K562 (cell line): Measurements from ENCODE around the gene ADGRL3. TPM values are rescaled to one million over a fixed set of nuclear protein-coding genes. Genes with fewer than 3 reads are reported as not detected.

Experiments
- ATAC-seq: fragments of 200-7000 bp; cut with Tn5 transposase; 3 replicates; pipeline ENCODE4 v1.9.1; 2020; ENCODE audit warnings: moderate library complexity
- BruUV-seq: library from RNA; stranded (reverse); fragments of 400-500 nt; replicated peaks from 2 replicates; lab custom pipeline; 2021; lab: Mats Ljungman, UMichigan
- CTCF ChIA-PET: fragments of 300-600 bp; formaldehyde crosslinking; extraction: SDS; loops from one replicate; lab custom pipeline; 2021; ENCODE audit warnings: low intra/inter-chr PET ratio; lab: Yijun Ruan, JAX
- POLR2A ChIA-PET: fragments of 300-600, 350-650 bp; sonication (Branson Sonifier 250); formaldehyde crosslinking; extraction: SDS; loops from one replicate; lab custom pipeline; 2021; ENCODE audit warnings: antibody characterized with exemption, inconsistent platforms; lab: Yijun Ruan, JAX
- DNase-seq, 4 experiments: peaks; one replicate each; pipeline versions ENCODE4 v3.0.0 to v3.0.0-alpha.2; 2011 to 2018; ENCODE audit warnings: low spot score in 3 of 4, mixed read lengths in 3 of 4; ENCODE audit errors: extremely low read depth in 1 of 4
- FAIRE-seq: peaks from 2 replicates; lab custom pipeline; 2011; peaks lifted over from hg19 to GRCh38; lab: Jason Lieb, UNC
- H2AFZ ChIP-seq: 2 replicates; pipeline ENCODE4 v1.6.0; 2011; ENCODE audit warnings: low read depth, low read length, control low read depth, inconsistent platforms
- H3K27ac ChIP-seq: fragments of 200-600 bp; 3 replicates; pipeline ENCODE4 v1.8.0; 2011; ENCODE audit warnings: low read depth, mild to moderate bottlenecking, control low read depth, inconsistent platforms, low read length, moderate library complexity, mixed read lengths; ENCODE audit errors: extremely low read depth
- H3K27me3 ChIP-seq, 2 experiments: fragments of 300-600 bp in 1 of 2; 2 replicates in 1 of 2; 3 replicates in 1 of 2; pipeline versions ENCODE4 v1.6.0 to v1.8.0; 2011; ENCODE audit warnings: inconsistent platforms in 2 of 2, low read length in 2 of 2, mild to moderate bottlenecking in 1 of 2, mixed read lengths in 1 of 2, moderate library complexity in 1 of 2; ENCODE audit not compliant: control insufficient read depth in 2 of 2, insufficient read depth in 2 of 2
- H3K36me3 ChIP-seq: fragments of 300-600 bp; 3 replicates; pipeline ENCODE4 v1.8.0; 2011; ENCODE audit warnings: mild to moderate bottlenecking, low read length, inconsistent platforms; ENCODE audit not compliant: control insufficient read depth, insufficient read depth
- H3K4me1 ChIP-seq, 2 experiments: fragments of 200-600 bp in 1 of 2; replicated peaks in 1 of 2; 2 replicates in 1 of 2; 3 replicates in 1 of 2; pipeline versions ENCODE4 v1.5.1 to v1.8.0; 2011; ENCODE audit warnings: inconsistent platforms in 2 of 2, low read length in 2 of 2, mild to moderate bottlenecking in 1 of 2, mixed read lengths in 1 of 2, moderate library complexity in 1 of 2; ENCODE audit not compliant: control insufficient read depth in 2 of 2, insufficient read depth in 2 of 2
- H3K4me2 ChIP-seq: 2 replicates; pipeline ENCODE4 v1.6.1; 2011; ENCODE audit warnings: low read length, control low read depth, inconsistent platforms, mixed read lengths; ENCODE audit not compliant: insufficient read depth
- H3K4me3 ChIP-seq: fragments of 200-600 bp; sonication (generic), shearing (Covaris generic); 2 replicates; pipeline ENCODE4 v1.5.1; 2016; ENCODE audit warnings: control low read depth, inconsistent platforms
- H3K79me2 ChIP-seq: fragments of 200-600 bp; 3 replicates; pipeline ENCODE4 v1.8.0; 2011; ENCODE audit warnings: low read length, inconsistent platforms; ENCODE audit not compliant: control insufficient read depth, insufficient read depth
- H3K9ac ChIP-seq, 2 experiments: 2 replicates each; pipeline versions ENCODE4 v1.6.0 to v1.6.1; 2011; ENCODE audit warnings: low read depth in 2 of 2, low read length in 2 of 2, control low read depth in 1 of 2, inconsistent platforms in 1 of 2, mild to moderate bottlenecking in 1 of 2, mixed read lengths in 1 of 2; ENCODE audit not compliant: insufficient read depth in 1 of 2
- H3K9me1 ChIP-seq: one replicate; pipeline ENCODE4 v1.6.0; 2011; ENCODE audit warnings: inconsistent platforms, mild to moderate bottlenecking, low read length, moderate library complexity; ENCODE audit not compliant: control insufficient read depth, insufficient read depth
- H3K9me3 ChIP-seq: replicated peaks from 2 replicates; pipeline ENCODE4 v1.5.1; 2011; ENCODE audit warnings: low read depth, low read length, inconsistent platforms; ENCODE audit not compliant: control insufficient read depth, insufficient read depth
- H4K20me1 ChIP-seq: replicated peaks from 2 replicates; pipeline ENCODE4 v1.6.1; 2011; ENCODE audit warnings: low read length, inconsistent platforms, mixed read lengths; ENCODE audit not compliant: control insufficient read depth, insufficient read depth
- AFF4 ChIP-seq: sonication (generic); formaldehyde crosslinking; IDR thresholded peaks from 2 replicates; pipeline ENCODE4 v1.8.0; 2023; ENCODE audit warnings: mild to moderate bottlenecking, missing genetic modification reagents
- CREB3L1 ChIP-seq: fragments of 450-650 bp; IDR thresholded peaks from 2 replicates; pipeline ENCODE4 v1.6.1; 2014; ENCODE audit warnings: low read depth, mild to moderate bottlenecking, moderate library complexity, borderline replicate concordance
- KLF10 ChIP-seq: fragments of 250-450 bp; sonication (Bioruptor Pico); IDR thresholded peaks from 2 replicates; pipeline ENCODE4 v1.6.1; 2021; ENCODE audit warnings: matching md5 sums
- MAFK ChIP-seq: IDR thresholded peaks from 2 replicates; pipeline ENCODE4 v1.6.1; 2011; ENCODE audit warnings: low read length, improper control_type of control experiment
- PTTG1 ChIP-seq: fragments of 450-650 bp; IDR thresholded peaks from 2 replicates; pipeline ENCODE4 v1.6.1; 2016; ENCODE audit warnings: low read depth, mild to moderate bottlenecking, missing genetic modification characterization, missing compliant biosample characterization
- STAT5B ChIP-seq: fragments of 250-450 bp; sonication (Bioruptor Pico); IDR thresholded peaks from 2 replicates; pipeline ENCODE4 v1.8.0; 2021; ENCODE audit warnings: mild to moderate bottlenecking, inconsistent platforms
- ZFP1 ChIP-seq: fragments of 450-650 bp; formaldehyde crosslinking; IDR thresholded peaks from 2 replicates; pipeline ENCODE4 v1.4.0; 2020; ENCODE audit warnings: mild to moderate bottlenecking, mixed read lengths
- ZNF12 ChIP-seq: sonication (generic); formaldehyde crosslinking; IDR thresholded peaks from 2 replicates; pipeline ENCODE4 v1.4.0; 2020; ENCODE audit warnings: mild to moderate bottlenecking, missing genetic modification reagents
- WGBS: fragments of 100-300 bp; shearing (Covaris generic); methylation state at CpG from one replicate; pipeline ENCODE4 v1.1.6; 2016; ENCODE audit warnings: low coverage, mixed read lengths; ENCODE audit not compliant: insufficient coverage; ENCODE audit errors: missing lambda C conversion rate; 5-methylcytosine and 5-hydroxymethylcytosine counted together
- in situ Hi-C: fragments of 300-500 bp; cut with MboI; formaldehyde crosslinking; loops from 4 replicates; pipeline ENCODE4 v1.15.0; 2018; ENCODE audit warnings: inconsistent platforms, mixed read lengths
- intact Hi-C: fragments of 100-400 bp; cut with micrococcal nuclease; formaldehyde crosslinking; loops from 2 replicates; pipeline ENCODE4 v1.14.2; 2022
- polyA plus RNA-seq, 8 experiments: library from polyadenylated mRNA; depleted of rRNA in 4 of 8; stranded (reverse) in 5 of 8; unstranded in 3 of 8; fragments of >200 nt; fragmentation: Nextera tagmentation in 2 of 8; fragmentation: Illumina TruSeq in 1 of 8; extraction: Ambion mirVana in 2 of 8; extraction: Trizol in 1 of 8; gene quantifications; 2 replicates each; pipeline versions ENCODE4 v1.2.1 to v1.2.3, GENCODE V29; 2011 to 2014; ENCODE audit warnings: inconsistent platforms in 1 of 8, missing spikeins in 1 of 8
- total RNA-seq, 7 experiments: library from RNA; depleted of rRNA in 6 of 7; stranded (reverse); fragments of >200 nt in 6 of 7; fragmentation: Illumina TruSeq in 2 of 7; extraction: Trizol in 2 of 7; gene quantifications; 2 replicates each; pipeline versions ENCODE4 v1.2.1 to v1.2.3, GENCODE V29; 2011 to 2021; ENCODE audit warnings: low replicate concordance in 1 of 7
- TF ChIP-seq, protein P1 (sequence below): sonication (generic); formaldehyde crosslinking; IDR thresholded peaks from 2 replicates; pipeline ENCODE4 v1.8.0; 2023; ENCODE audit warnings: missing genetic modification reagents, mild to moderate bottlenecking, borderline replicate concordance

The ADGRL3 gene
- total and polyA plus RNA-seq, 9 of the 15 experiments (the other 6 are each of a cell fraction or from before 2014, with no cell fraction given) = 0.03 to 0.14 (median 0.04) TPM; not detected in 2

- no TSS peak for BruUV-seq
- Histone ChIP-seq H3K36me3 (no peaks in the 10 kb centered on the region), H2AFZ (no peak overlapping the region), H3K27ac (no peak overlapping the region), H3K4me3 (no peak overlapping the region), H3K79me2 (no peaks in the 10 kb centered on the region), H3K9me1 (no peaks in the 10 kb centered on the region), H3K4me1 (no peaks in the 10 kb centered on the region), H3K9ac (no peak overlapping the region), H3K9me3 (no peaks in the 10 kb centered on the region), H3K4me2 (no peak overlapping the region), H4K20me1 (no peaks in the 10 kb centered on the region), H3K27me3 (no peaks in the 10 kb centered on the region)
- TF ChIP-seq ZNF12 (CRISPR knock-in tag) (no peak), KLF10 (CRISPR knock-in tag) (no peak), ZFP1 (CRISPR knock-in tag) (no peak), PTTG1 (tag) (no peak), AFF4 (CRISPR knock-in tag) (no peak), CREB3L1 (no peak), MAFK (no peak), STAT5B (CRISPR knock-in tag) (no peak)
- TF ChIP-seq, protein P1, sequence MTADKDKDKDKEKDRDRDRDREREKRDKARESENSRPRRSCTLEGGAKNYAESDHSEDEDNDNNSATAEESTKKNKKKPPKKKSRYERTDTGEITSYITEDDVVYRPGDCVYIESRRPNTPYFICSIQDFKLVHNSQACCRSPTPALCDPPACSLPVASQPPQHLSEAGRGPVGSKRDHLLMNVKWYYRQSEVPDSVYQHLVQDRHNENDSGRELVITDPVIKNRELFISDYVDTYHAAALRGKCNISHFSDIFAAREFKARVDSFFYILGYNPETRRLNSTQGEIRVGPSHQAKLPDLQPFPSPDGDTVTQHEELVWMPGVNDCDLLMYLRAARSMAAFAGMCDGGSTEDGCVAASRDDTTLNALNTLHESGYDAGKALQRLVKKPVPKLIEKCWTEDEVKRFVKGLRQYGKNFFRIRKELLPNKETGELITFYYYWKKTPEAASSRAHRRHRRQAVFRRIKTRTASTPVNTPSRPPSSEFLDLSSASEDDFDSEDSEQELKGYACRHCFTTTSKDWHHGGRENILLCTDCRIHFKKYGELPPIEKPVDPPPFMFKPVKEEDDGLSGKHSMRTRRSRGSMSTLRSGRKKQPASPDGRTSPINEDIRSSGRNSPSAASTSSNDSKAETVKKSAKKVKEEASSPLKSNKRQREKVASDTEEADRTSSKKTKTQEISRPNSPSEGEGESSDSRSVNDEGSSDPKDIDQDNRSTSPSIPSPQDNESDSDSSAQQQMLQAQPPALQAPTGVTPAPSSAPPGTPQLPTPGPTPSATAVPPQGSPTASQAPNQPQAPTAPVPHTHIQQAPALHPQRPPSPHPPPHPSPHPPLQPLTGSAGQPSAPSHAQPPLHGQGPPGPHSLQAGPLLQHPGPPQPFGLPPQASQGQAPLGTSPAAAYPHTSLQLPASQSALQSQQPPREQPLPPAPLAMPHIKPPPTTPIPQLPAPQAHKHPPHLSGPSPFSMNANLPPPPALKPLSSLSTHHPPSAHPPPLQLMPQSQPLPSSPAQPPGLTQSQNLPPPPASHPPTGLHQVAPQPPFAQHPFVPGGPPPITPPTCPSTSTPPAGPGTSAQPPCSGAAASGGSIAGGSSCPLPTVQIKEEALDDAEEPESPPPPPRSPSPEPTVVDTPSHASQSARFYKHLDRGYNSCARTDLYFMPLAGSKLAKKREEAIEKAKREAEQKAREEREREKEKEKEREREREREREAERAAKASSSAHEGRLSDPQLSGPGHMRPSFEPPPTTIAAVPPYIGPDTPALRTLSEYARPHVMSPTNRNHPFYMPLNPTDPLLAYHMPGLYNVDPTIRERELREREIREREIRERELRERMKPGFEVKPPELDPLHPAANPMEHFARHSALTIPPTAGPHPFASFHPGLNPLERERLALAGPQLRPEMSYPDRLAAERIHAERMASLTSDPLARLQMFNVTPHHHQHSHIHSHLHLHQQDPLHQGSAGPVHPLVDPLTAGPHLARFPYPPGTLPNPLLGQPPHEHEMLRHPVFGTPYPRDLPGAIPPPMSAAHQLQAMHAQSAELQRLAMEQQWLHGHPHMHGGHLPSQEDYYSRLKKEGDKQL (CRISPR knock-in tag) = no peak
- WGBS = 4% methylated on average over 2 of the region's 2 CpGs
- ATAC-seq = no peak
- intact Hi-C loops = no loop called here
- no peak for DNase-seq
- in situ Hi-C loops = no loop called here
- ChIA-PET POLR2A (no interaction called here), CTCF (no interaction called here)
- no peak for FAIRE-seq
These were observed 612.0 kb downstream of the ADGRL3 start for GRCh38 chr4:61812171-61812570.
